MCF 10A (cell line): ENCODE measurements around the gene GABRA5. TPM values are rescaled to one million over a fixed set of nuclear protein-coding genes. Genes with fewer than 3 reads are reported as not detected.
"Not testable (repeated sequence)": the region's sequence is repeated elsewhere in the genome, so short reads cannot be mapped to it uniquely, and the experiment has no call there.

ENCODE experiments used
- Bru-seq: library from RNA; stranded (reverse); fragments of 400-500 nt; gene quantifications from one replicate; lab custom pipeline; 2021; lab: Mats Ljungman, UMichigan
- BruChase-seq, 2 experiments: library from RNA; stranded (reverse); fragments of 400-500 nt; gene quantifications; one replicate each; lab custom pipeline; 2021; lab: Mats Ljungman, UMichigan
- BruUV-seq: library from RNA; stranded (reverse); fragments of 400-500 nt; replicated peaks from 2 replicates; lab custom pipeline; 2021; lab: Mats Ljungman, UMichigan
- CTCF ChIA-PET: fragments of 300-600 bp; sonication (Branson Sonifier 250); formaldehyde crosslinking; extraction: SDS; loops from one replicate; lab custom pipeline; 2021; ENCODE audit warnings: antibody characterized with exemption, inconsistent platforms; lab: Yijun Ruan, JAX
- POLR2A ChIA-PET: fragments of 300-600, 350-650 bp; sonication (Branson Sonifier 250); formaldehyde crosslinking; extraction: SDS; loops from one replicate; lab custom pipeline; 2020; ENCODE audit warnings: antibody characterized with exemption, inconsistent platforms; lab: Yijun Ruan, JAX
- DNase-seq: peaks from one replicate; pipeline ENCODE4 v3.0.0-alpha.2; 2018; ENCODE audit not compliant: unreplicated experiment
- H3K27ac Mint-ChIP-seq: one replicate; pipeline ENCODE4 v1.8.0; 2022; ENCODE audit warnings: mild to moderate bottlenecking, low read depth, mixed read lengths; ENCODE audit not compliant: unreplicated experiment
- H3K27me3 Mint-ChIP-seq: one replicate; pipeline ENCODE4 v1.8.0; 2022; ENCODE audit warnings: mixed read lengths; ENCODE audit not compliant: insufficient read depth, unreplicated experiment
- H3K36me3 Mint-ChIP-seq: one replicate; pipeline ENCODE4 v1.8.0; 2022; ENCODE audit warnings: mild to moderate bottlenecking, moderate library complexity, mixed read lengths; ENCODE audit not compliant: insufficient read depth, unreplicated experiment
- H3K4me1 Mint-ChIP-seq: one replicate; pipeline ENCODE4 v1.8.0; 2022; ENCODE audit warnings: mixed read lengths; ENCODE audit not compliant: insufficient read depth, unreplicated experiment
- H3K4me3 Mint-ChIP-seq: one replicate; pipeline ENCODE4 v1.8.0; 2022; ENCODE audit warnings: mild to moderate bottlenecking, moderate library complexity, mixed read lengths; ENCODE audit not compliant: unreplicated experiment
- H3K9me3 Mint-ChIP-seq: one replicate; pipeline ENCODE4 v1.8.0; 2022; ENCODE audit warnings: mixed read lengths; ENCODE audit not compliant: unreplicated experiment
- intact Hi-C: fragments of 100-400 bp; cut with micrococcal nuclease; formaldehyde crosslinking; loops from 2 replicates; pipeline ENCODE4 v1.14.1; 2022
- long read RNA-seq: library from polyadenylated mRNA; stranded (forward); transcript quantifications from one replicate; pipeline ENCODE4 v2.0.0, GENCODE V29; 2022
- total RNA-seq: library from RNA; stranded (reverse); gene quantifications from 2 replicates; pipeline ENCODE4 v1.2.3, GENCODE V29; 2022
- TF ChIP-seq, protein P1 (sequence below): fragments of 200-600 bp; IDR thresholded peaks from one replicate; pipeline ENCODE4 v1.8.0; 2022; ENCODE audit warnings: antibody characterized with exemption, mild to moderate bottlenecking; ENCODE audit not compliant: unreplicated experiment

Gene GABRA5
- total RNA-seq (not detected in 2 replicates), Bru-seq, nascent RNA (not detected), BruChase-seq, experiment 1, labeled RNA remaining after a 6-hour chase (not detected), BruChase-seq, experiment 2, labeled RNA remaining after a 2-hour chase (not detected)
- long read RNA-seq: 0 reads

- Mint-ChIP-seq H3K36me3 (no peaks in the 10 kb centered on the region), H3K27ac (no peak within 1 kb of the TSS), H3K4me1 (no peaks in the 10 kb centered on the region), H3K27me3 (no peaks in the 10 kb centered on the region), H3K9me3 (peaks cover 8% of the 10 kb centered on the region), H3K4me3 (no peak within 1 kb of the TSS)
- intact Hi-C loops: no loop called here
- TF ChIP-seq, protein P1, sequence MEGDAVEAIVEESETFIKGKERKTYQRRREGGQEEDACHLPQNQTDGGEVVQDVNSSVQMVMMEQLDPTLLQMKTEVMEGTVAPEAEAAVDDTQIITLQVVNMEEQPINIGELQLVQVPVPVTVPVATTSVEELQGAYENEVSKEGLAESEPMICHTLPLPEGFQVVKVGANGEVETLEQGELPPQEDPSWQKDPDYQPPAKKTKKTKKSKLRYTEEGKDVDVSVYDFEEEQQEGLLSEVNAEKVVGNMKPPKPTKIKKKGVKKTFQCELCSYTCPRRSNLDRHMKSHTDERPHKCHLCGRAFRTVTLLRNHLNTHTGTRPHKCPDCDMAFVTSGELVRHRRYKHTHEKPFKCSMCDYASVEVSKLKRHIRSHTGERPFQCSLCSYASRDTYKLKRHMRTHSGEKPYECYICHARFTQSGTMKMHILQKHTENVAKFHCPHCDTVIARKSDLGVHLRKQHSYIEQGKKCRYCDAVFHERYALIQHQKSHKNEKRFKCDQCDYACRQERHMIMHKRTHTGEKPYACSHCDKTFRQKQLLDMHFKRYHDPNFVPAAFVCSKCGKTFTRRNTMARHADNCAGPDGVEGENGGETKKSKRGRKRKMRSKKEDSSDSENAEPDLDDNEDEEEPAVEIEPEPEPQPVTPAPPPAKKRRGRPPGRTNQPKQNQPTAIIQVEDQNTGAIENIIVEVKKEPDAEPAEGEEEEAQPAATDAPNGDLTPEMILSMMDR: no peak
- no peak for DNase-seq
- CTCF ChIA-PET: no interaction called here
- POLR2A ChIA-PET: no interaction called here
- no TSS peak for BruUV-seq
Observed at GRCh38 chr15:26866298-26867199, at the start of gene GABRA5. TSS of gene GABRA5 (plus strand) at chr15:26867062. CDS start at chr15:26869249, 2,187 bp downstream.

- H3K4me3 Mint-ChIP-seq, H3K36me3 Mint-ChIP-seq, H3K27ac Mint-ChIP-seq, H3K4me1 Mint-ChIP-seq, DNase-seq, POLR2A ChIA-PET, intact Hi-C loops, BruUV-seq, H3K27me3 Mint-ChIP-seq: not testable (repeated sequence)
- peaks cover 28% of the 10 kb centered on the region for H3K9me3 Mint-ChIP-seq
- CTCF ChIA-PET: interaction anchor here (0.7 kb wide), 1 partner anchor 58 kb away, joined by 3 read pairs; no protein-coding TSS in a partner anchor
Observed at GRCh38 chr15:26831191-26831590, 35.7 kb upstream of the GABRA5 start.

DNA sequence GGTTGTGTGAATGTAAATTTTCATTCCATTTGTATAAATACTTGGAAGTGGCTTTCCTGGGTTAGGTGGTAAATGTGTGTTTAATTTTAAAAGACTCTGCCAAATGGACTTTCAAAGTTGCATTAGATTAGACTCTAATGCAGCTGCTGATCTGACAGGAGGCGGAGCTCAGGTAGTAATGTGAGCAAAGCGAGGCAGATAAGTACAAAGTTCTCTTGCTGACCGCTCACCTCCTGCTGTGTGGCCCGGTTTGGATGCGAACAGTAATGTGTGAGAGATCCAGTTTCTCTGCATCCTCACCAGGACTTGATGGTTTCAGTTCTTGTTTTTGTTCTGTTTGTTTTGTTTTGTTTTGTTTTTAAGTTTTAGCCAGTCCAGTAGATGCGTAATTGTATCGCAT is 34.9 kb upstream of the GABRA5 start:
- BruUV-seq: no TSS peak
- intact Hi-C loops: no loop called here
- TF ChIP-seq, protein P1: no peak

GRCh38 chr15:26838742-26839460 is 28.0 kb upstream of the GABRA5 start:
- TF ChIP-seq, protein P1: no peak
- CTCF ChIA-PET: no interaction called here
- H3K27me3 Mint-ChIP-seq: no peaks in the 10 kb centered on the region
- BruUV-seq: no TSS peak
- H3K36me3 Mint-ChIP-seq: no peaks in the 10 kb centered on the region
- H3K4me1 Mint-ChIP-seq: no peaks in the 10 kb centered on the region
- DNase-seq: no peak
- intact Hi-C loops: no loop called here
- H3K4me3 Mint-ChIP-seq: no peak overlapping the region
- H3K9me3 Mint-ChIP-seq: peaks cover 51% of the 10 kb centered on the region
- no peak overlapping the region for H3K27ac Mint-ChIP-seq
- POLR2A ChIA-PET: no interaction called here

More for the DNA sequence above, 34.9 kb upstream of the GABRA5 start:
- Mint-ChIP-seq H3K36me3 (no peaks in the 10 kb centered on the region), H3K4me1 (no peaks in the 10 kb centered on the region), H3K27ac (no peak overlapping the region), H3K9me3 (peaks cover 30% of the 10 kb centered on the region), H3K4me3 (no peak overlapping the region), H3K27me3 (no peaks in the 10 kb centered on the region)
- CTCF ChIA-PET: no interaction called here
- POLR2A ChIA-PET: no interaction called here
- no peak for DNase-seq
